Stimulated activated CD8-positive, alpha-beta memory T cell treated with anti-CD3 and anti-CD28 coated beads, Interleukin-15, amount 100 ng/mL, for 48 hours (primary cell): ENCODE results near the gene PGA5.

ENCODE experiments used
- DNase-seq, 2 donors: peaks; one replicate each; pipeline ENCODE4 v3.0.0-alpha.2; 2020; ENCODE audit warnings: low read depth in 2 of 2

The PGA5 gene

DNA sequence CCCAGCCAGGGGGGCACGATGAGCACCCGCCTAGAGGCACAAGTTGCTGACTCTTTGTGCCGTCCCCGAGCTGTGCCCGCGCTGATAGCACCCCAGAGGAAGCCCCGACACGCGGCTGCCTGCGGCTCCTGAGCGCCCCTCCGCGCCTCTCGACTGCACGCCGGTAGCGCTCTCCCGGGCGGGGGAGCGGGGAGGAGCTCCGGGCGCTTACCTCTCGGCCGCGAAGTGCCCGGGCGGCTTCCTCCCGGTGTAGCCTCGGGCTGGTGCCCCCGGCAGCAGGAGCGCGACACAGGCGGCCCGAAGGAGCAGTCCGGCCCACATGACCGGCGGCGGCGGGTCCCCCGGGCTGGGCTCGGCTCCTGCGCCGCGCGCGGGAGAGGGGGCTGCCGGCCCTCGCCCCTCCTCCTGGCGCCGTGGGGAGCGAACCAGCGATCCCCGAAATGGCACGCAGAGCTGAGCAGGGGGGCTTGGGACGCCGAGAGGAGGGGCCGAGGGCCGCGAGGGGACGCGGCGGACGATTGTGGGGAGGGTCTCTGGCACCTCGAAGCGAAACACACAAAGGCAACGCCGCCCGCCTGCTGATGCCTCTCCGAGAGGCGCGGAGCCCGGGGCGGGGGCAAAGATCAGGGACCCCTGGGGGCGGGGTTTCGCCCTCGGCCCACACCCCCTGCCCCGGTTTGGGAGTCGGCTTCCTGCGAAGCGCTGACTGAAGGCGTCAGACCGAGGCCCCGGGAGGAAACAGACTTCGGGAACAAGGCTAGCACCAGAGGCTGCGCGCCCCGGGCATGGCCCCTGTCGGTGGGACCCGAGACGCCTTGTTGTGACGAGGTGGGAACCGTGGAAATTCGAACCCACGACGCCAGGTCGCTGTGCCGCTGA lies 54.0 kb downstream of the PGA5 start, which contains the start of gene VWCE:
VWCE (minus strand) TSS at position 600 of the 879 bp plus-strand sequence; CDS start at position 321, 279 bp downstream.
- peak; percentile 66 to 72 for DNase-seq

DNA sequence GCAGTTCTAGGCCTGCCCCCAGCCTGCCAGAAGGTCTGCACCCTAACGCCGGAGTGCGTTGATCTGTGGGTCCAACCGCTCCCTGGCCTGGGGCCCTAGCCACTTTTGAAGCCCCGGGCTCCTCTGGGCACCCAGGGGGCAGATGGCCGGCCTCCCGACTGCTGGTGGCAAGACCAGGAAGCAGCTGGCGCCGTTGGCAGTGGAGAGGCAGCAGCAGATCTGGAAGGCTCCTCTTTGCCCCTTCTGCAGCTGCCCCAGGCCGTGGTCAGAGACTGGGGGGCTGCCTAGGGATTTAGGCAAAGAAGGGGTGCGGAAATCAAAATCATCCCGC lies 54.6 kb downstream of the PGA5 start:
- no peak for DNase-seq

DNA sequence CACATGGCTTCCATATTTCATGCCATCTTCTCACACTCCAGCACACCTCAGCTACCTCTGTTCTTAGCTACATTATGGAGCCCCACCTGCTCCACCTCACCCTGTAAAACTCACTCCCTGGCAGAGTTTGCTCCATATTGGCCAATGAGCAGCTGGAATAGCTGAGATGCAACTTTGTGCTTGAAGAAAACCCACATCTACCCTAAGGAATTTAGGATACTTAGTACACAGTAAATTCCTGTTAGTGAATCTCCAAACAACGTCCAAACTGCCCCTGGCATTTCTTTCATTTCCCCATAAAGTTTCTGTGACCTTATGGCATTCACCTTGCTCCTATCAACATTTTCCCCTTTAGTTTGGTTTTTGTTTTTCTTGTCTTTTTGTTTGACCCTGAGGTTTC lies 56.4 kb downstream of the PGA5 start:
- DNase-seq: no peak

DNA sequence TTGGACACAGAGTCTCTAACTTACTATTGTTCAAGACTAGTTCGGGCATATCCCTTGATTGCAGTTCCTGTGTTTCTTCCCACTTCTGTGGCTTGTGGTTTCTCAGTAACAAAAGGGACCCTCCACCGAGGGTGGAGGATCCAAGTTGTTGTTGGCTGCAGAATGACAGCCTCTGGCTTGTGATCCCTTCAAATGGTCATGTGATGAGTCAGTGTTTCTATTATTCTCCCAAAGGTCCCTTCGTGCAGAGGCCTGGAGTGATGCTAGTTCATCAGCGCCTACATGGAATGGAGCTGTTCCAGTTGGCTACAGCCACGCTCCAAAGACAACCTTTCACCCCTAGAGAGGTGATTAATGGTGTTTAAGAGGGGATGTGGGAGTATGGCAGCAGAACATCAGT lies 56.8 kb downstream of the PGA5 start:
- DNase-seq: no peak

DNA sequence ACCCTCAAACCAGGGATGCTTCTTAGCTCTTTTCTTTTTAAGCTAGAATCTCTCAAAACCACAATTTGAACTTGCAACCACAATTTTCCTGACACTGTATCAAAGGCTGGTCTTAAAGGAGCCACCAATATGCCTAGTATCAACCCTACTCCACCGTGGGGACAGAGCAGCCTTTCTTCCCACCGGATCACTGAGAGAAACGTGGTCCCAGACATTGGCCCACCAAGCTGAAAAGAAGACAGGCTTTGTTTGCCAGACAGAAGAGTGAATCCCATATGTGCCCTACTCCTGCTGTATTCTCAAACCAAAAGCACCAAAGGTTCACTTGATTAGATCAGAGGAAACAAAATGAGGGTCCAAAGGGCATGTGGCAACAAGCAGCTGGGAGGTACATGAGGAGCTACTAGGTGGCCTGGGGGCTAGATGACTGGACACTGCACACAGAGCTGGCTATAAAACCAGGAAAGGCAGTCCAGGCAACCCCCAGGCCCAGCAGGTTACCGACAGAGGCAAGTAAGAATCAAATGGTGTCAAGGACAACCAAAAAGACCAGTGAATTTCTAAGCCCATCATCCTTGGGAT lies 57.8 kb downstream of the PGA5 start:
- DNase-seq: no peak
